Astrocyte (in vitro differentiated cells and primary cell): ENCODE data around the gene ZNF566. TPM values are rescaled to one million over a fixed set of nuclear protein-coding genes. Genes with fewer than 3 reads are reported as not detected.

ENCODE experiments used
- DNase-seq: peaks from one replicate; pipeline ENCODE4 v3.0.0-alpha.2; 2010; ENCODE audit warnings: low read depth
- FAIRE-seq: peaks from 2 replicates; lab custom pipeline; 2011; peaks lifted over from hg19 to GRCh38; lab: Jason Lieb, UNC
- H2AFZ ChIP-seq: 2 replicates; pipeline ENCODE4 v1.6.0; 2012; ENCODE audit warnings: low read depth, low read length, inconsistent platforms
- H3K27ac ChIP-seq: 2 replicates; pipeline ENCODE4 v1.5.1; 2011; ENCODE audit warnings: low read depth, low read length, inconsistent platforms
- H3K27me3 ChIP-seq: 2 replicates; pipeline ENCODE4 v1.6.0; 2011; ENCODE audit warnings: low read length, inconsistent platforms; ENCODE audit not compliant: insufficient read depth
- H3K36me3 ChIP-seq: 2 replicates; pipeline ENCODE4 v1.5.1; 2011; ENCODE audit warnings: low read length, inconsistent platforms; ENCODE audit not compliant: insufficient read depth
- H3K4me1 ChIP-seq: 2 replicates; pipeline ENCODE4 v1.5.1; 2011; ENCODE audit warnings: low read length, inconsistent platforms; ENCODE audit not compliant: insufficient read depth
- H3K4me2 ChIP-seq: 2 replicates; pipeline ENCODE4 v1.6.0; 2012; ENCODE audit warnings: low read length, inconsistent platforms
- H3K4me3 ChIP-seq: 2 replicates; pipeline ENCODE4 v1.5.1; 2011; ENCODE audit warnings: low read depth, mild to moderate bottlenecking, low read length, inconsistent platforms; ENCODE audit not compliant: insufficient read depth
- H3K79me2 ChIP-seq: 2 replicates; pipeline ENCODE4 v1.6.0; 2012; ENCODE audit warnings: mild to moderate bottlenecking, low read length, inconsistent platforms; ENCODE audit not compliant: insufficient read depth
- H3K9ac ChIP-seq: 2 replicates; pipeline ENCODE4 v1.6.0; 2012; ENCODE audit warnings: mild to moderate bottlenecking, low read length, inconsistent platforms
- H3K9me3 ChIP-seq: 2 replicates; pipeline ENCODE4 v1.5.1; 2012; ENCODE audit warnings: low read depth, mild to moderate bottlenecking, low read length, inconsistent platforms; ENCODE audit not compliant: insufficient read depth
- H4K20me1 ChIP-seq: 2 replicates; pipeline ENCODE4 v1.6.0; 2012; ENCODE audit warnings: low read length, inconsistent platforms; ENCODE audit not compliant: insufficient read depth
- H3K27ac Mint-ChIP-seq: one replicate; pipeline ENCODE4 v1.8.0; 2021; ENCODE audit warnings: mild to moderate bottlenecking, mixed read lengths; ENCODE audit not compliant: unreplicated experiment
- H3K27me3 Mint-ChIP-seq: one replicate; pipeline ENCODE4 v1.8.0; 2021; ENCODE audit warnings: low read depth, mixed read lengths; ENCODE audit not compliant: unreplicated experiment
- H3K36me3 Mint-ChIP-seq: one replicate; pipeline ENCODE4 v1.8.0; 2021; ENCODE audit warnings: low read depth, mixed read lengths; ENCODE audit not compliant: unreplicated experiment
- H3K4me1 Mint-ChIP-seq: one replicate; pipeline ENCODE4 v1.8.0; 2021; ENCODE audit warnings: low read depth, mixed read lengths; ENCODE audit not compliant: unreplicated experiment
- H3K4me3 Mint-ChIP-seq: one replicate; pipeline ENCODE4 v1.8.0; 2021; ENCODE audit warnings: mild to moderate bottlenecking, moderate library complexity, mixed read lengths; ENCODE audit not compliant: unreplicated experiment
- H3K9me3 Mint-ChIP-seq: one replicate; pipeline ENCODE4 v1.8.0; 2021; ENCODE audit warnings: mild to moderate bottlenecking, mixed read lengths; ENCODE audit not compliant: unreplicated experiment
- EZH2 ChIP-seq: IDR thresholded peaks from 2 replicates; pipeline ENCODE4 v1.6.1; 2012; ENCODE audit warnings: mild to moderate bottlenecking, low read length, inconsistent platforms; ENCODE audit not compliant: insufficient read depth
- total RNA-seq: library from RNA; stranded (reverse); gene quantifications from 2 replicates; pipeline ENCODE4 v1.2.1, GENCODE V29; 2021
- TF ChIP-seq, protein P1 (sequence below): IDR thresholded peaks from 2 replicates; pipeline ENCODE4 v1.5.1; 2011; ENCODE audit warnings: low read depth, mild to moderate bottlenecking, inconsistent platforms, low read length, moderate library complexity; ENCODE audit not compliant: insufficient read depth

The ZNF566 gene
- total RNA-seq, 1 donor from 2014 or later: 16.0 TPM

DNA sequence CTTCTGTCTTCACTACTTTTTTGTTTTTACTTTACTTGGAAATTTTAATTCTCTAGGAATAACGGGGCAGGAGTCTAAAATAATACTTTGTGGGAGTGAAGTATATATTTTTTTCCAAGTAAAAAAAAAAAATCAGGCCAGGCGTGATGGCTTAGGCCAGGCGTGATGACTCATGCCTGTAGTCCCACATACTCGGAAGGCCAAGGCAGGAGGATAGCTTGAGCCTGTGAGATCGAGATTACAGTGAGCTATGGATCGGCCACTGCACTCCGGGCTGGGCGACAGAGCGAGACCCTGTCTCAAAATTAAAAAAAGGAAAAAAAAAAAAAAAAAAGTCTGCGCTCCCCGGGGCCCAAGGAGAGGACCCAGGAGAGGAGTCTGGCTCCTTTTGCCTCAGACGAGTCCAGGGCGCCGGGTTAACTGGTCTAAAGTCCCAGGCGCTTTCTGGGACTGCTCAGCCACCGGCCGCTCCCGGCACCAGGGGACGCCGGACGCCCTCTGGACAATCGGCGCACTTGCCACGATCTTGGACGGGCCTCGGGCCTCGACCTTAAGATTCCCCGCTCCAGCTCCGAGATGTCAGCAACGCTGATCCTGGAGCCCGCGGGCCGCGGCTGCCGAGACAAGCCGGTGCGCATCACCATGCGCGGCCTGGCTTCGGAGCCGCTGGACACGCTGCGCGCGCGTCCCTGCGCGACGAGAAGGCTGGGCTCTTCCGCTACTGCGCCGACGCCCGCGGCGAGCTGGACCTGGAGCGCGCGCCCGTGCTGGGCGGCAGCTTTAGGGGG, 68.2 kb downstream of the ZNF566 start:
- peak overlapping the region; percentile 43 for H3K4me3 Mint-ChIP-seq
- H4K20me1 ChIP-seq: no peaks in the 10 kb centered on the region
- FAIRE-seq (no peak), DNase-seq (peak; percentile 60)
- H3K4me1 ChIP-seq: peaks cover 5% of the 10 kb centered on the region
- H3K9ac ChIP-seq: peak overlapping the region; percentile 31
- H3K27ac Mint-ChIP-seq: no peak overlapping the region
- peaks cover 4% of the 10 kb centered on the region for H3K27me3 Mint-ChIP-seq
- H3K4me1 Mint-ChIP-seq: peaks cover 6% of the 10 kb centered on the region
- peak overlapping the region; percentile 83 for H2AFZ ChIP-seq
- no peak overlapping the region for H3K27ac ChIP-seq
- H3K36me3 ChIP-seq: no peaks in the 10 kb centered on the region
- no peaks in the 10 kb centered on the region for H3K27me3 ChIP-seq
- peaks cover 20% of the 10 kb centered on the region for H3K36me3 Mint-ChIP-seq
- H3K4me3 ChIP-seq: peak overlapping the region; percentile 50
- TF ChIP-seq EZH2: no peak
- TF ChIP-seq, protein P1, sequence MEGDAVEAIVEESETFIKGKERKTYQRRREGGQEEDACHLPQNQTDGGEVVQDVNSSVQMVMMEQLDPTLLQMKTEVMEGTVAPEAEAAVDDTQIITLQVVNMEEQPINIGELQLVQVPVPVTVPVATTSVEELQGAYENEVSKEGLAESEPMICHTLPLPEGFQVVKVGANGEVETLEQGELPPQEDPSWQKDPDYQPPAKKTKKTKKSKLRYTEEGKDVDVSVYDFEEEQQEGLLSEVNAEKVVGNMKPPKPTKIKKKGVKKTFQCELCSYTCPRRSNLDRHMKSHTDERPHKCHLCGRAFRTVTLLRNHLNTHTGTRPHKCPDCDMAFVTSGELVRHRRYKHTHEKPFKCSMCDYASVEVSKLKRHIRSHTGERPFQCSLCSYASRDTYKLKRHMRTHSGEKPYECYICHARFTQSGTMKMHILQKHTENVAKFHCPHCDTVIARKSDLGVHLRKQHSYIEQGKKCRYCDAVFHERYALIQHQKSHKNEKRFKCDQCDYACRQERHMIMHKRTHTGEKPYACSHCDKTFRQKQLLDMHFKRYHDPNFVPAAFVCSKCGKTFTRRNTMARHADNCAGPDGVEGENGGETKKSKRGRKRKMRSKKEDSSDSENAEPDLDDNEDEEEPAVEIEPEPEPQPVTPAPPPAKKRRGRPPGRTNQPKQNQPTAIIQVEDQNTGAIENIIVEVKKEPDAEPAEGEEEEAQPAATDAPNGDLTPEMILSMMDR: no peak
- peaks cover 4% of the 10 kb centered on the region for H3K9me3 ChIP-seq
- H3K4me2 ChIP-seq: peak overlapping the region; percentile 82
- peaks cover 34% of the 10 kb centered on the region for H3K9me3 Mint-ChIP-seq
- H3K79me2 ChIP-seq: peaks cover 14% of the 10 kb centered on the region

DNA sequence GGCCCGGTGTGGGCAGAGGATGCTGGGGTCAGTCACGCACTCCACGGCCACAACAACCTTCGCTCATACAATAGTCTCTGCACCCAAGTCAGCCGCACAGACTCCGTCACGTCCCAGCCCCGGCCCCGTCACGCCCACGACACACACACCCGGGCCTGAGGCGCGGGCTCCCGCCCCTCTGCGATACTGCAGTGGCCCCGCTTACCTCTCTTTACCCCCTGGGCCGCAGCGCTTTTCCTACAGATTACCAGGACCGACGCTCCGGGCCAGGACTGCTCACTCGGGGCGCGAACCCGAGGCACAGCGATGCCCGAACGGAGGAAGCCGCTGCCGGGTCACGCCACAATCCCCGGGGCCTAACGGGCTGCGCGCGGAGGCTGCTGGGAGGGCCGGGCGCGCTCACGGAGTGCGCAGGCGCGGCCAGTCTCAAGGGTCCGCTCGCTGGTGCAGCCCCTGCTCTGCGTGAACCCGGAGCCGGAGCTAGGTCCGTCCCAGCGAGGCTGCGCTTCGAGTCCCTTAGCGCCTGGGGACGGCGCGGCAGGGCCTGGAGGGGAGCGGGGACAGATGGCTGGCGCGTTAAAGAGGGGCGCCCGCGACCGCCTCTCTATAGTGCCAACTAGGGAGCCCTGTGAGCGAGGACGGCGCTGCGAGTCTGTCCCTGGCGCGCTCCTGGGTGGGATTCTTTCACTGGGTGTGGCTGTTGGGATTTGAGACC, 70.9 kb downstream of the ZNF566 start, which contains the start of gene ZFP82:
ZFP82 (minus strand) TSS at position 358 of the 715 bp plus-strand sequence. CDS start 8,855 bp downstream, outside the sequence.
- no peak for FAIRE-seq
- H3K4me3 Mint-ChIP-seq: peak within 1 kb of the TSS; percentile 95

More for the DNA sequence above, 70.9 kb downstream of the ZNF566 start, which contains the start of gene ZFP82:
- no peak for TF ChIP-seq EZH2
- TF ChIP-seq, protein P1: no peak
- H3K4me3 ChIP-seq: peak within 1 kb of the TSS; percentile 64
- H3K36me3 Mint-ChIP-seq: peaks cover 34% of the 10 kb centered on the region
- H3K27me3 Mint-ChIP-seq: peaks cover 4% of the 10 kb centered on the region
- no peaks in the 10 kb centered on the region for H3K36me3 ChIP-seq
- H3K4me1 Mint-ChIP-seq: peaks cover 6% of the 10 kb centered on the region
- peak within 1 kb of the TSS; percentile 70 for H3K27ac ChIP-seq
- H3K9ac ChIP-seq: peak within 1 kb of the TSS; percentile 83
- no peaks in the 10 kb centered on the region for H3K27me3 ChIP-seq
- peak within 1 kb of the TSS; percentile 86 for H3K4me2 ChIP-seq
- peak within 1 kb of the TSS; percentile 92 for H3K27ac Mint-ChIP-seq
- DNase-seq: peak; percentile 68
- H3K9me3 Mint-ChIP-seq: peaks cover 25% of the 10 kb centered on the region
- H2AFZ ChIP-seq: peak within 1 kb of the TSS; percentile 94
- H3K79me2 ChIP-seq: peaks cover 29% of the 10 kb centered on the region
- H3K4me1 ChIP-seq: peaks cover 5% of the 10 kb centered on the region
- H4K20me1 ChIP-seq: no peaks in the 10 kb centered on the region
- no peaks in the 10 kb centered on the region for H3K9me3 ChIP-seq
